NT2/D1 (cell line): ENCODE measurements around the gene SEC62.

Source experiments
- SUZ12 ChIP-seq: IDR thresholded peaks from 2 replicates; pipeline ENCODE4 v1.6.1; 2011; ENCODE audit not compliant: insufficient read length, insufficient read depth; ENCODE audit errors: extremely low read depth
- ZNF274 ChIP-seq: IDR thresholded peaks from 2 replicates; pipeline ENCODE4 v1.6.1; 2011; ENCODE audit warnings: mild to moderate bottlenecking, low read depth, low read length

DNA sequence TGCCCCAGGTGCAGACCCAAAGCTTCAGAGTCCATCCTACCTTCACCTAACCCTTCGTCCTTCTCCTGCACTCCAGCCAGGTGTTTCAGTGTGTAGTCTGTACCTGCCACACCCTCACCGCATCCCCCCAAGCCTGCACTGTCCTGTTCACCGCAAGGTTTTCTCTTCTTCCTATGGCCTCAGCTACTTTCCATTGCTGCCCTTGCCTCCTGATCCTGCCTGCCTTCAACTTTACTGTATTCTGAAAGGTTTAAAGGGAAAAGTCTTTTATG lies 80.5 kb downstream of the SEC62 start:
- TF ChIP-seq SUZ12 (no peak), ZNF274 (no peak)
